GM19023 (cell line): ENCODE measurements around the gene ADGRG1.

Source experiments
- ATAC-seq: cut with Tn5 transposase; IDR thresholded peaks from one replicate; pipeline ENCODE4 v1.9.1; 2021; ENCODE audit warnings: mild to moderate bottlenecking, moderate library complexity; ENCODE audit not compliant: unreplicated experiment

Gene ADGRG1

GRCh38 chr16:57604177-57604576 is 24.3 kb upstream of the ADGRG1 start:
- ATAC-seq: no peak

GRCh38 chr16:57606147-57606846 is 22.1 kb upstream of the ADGRG1 start:
- ATAC-seq: no peak

GRCh38 chr16:57606847-57607501 is 21.5 kb upstream of the ADGRG1 start:
- ATAC-seq: no peak

- no peak for ATAC-seq
These were observed 20.6 kb upstream of the ADGRG1 start for GRCh38 chr16:57607676-57608461.

- no peak for ATAC-seq
These were observed 19.8 kb upstream of the ADGRG1 start for GRCh38 chr16:57608462-57609113.

- ATAC-seq: peak; percentile 92
These were observed 18.7 kb upstream of the ADGRG1 start for GRCh38 chr16:57609541-57610401.

GRCh38 chr16:57610611-57611010 is 17.8 kb upstream of the ADGRG1 start:
- ATAC-seq: no peak

GRCh38 chr16:57611181-57611580 is 17.2 kb upstream of the ADGRG1 start:
- ATAC-seq: no peak

GRCh38 chr16:57611706-57612105 is 16.7 kb upstream of the ADGRG1 start:
- ATAC-seq: no peak

- no peak for ATAC-seq
These were observed 15.9 kb upstream of the ADGRG1 start for GRCh38 chr16:57612494-57612893.

- ATAC-seq: no peak
These were observed 14.9 kb upstream of the ADGRG1 start for GRCh38 chr16:57613514-57613913.

- ATAC-seq: no peak
These were observed 13.9 kb upstream of the ADGRG1 start for GRCh38 chr16:57614536-57614935.

GRCh38 chr16:57614944-57615343 is 13.5 kb upstream of the ADGRG1 start:
- no peak for ATAC-seq

- no peak for ATAC-seq
These were observed 12.6 kb upstream of the ADGRG1 start for GRCh38 chr16:57615813-57616212.

GRCh38 chr16:57616241-57616640 is 12.2 kb upstream of the ADGRG1 start:
- no peak for ATAC-seq

- no peak for ATAC-seq
These were observed 11.6 kb upstream of the ADGRG1 start for GRCh38 chr16:57616876-57617275.

GRCh38 chr16:57617604-57618111 is 10.8 kb upstream of the ADGRG1 start:
- ATAC-seq: no peak

GRCh38 chr16:57618296-57619132 is 9.9 kb upstream of the ADGRG1 start:
- no peak for ATAC-seq

- no peak for ATAC-seq
These were observed 9.3 kb upstream of the ADGRG1 start for GRCh38 chr16:57619133-57619605.
